Activated CD8-positive, alpha-beta T cell treated with anti-CD3 and anti-CD28 coated beads for 36 hours (primary cell): ENCODE data around the gene SORT1. TPM values are rescaled to one million over a fixed set of nuclear protein-coding genes. Genes with fewer than 3 reads are reported as not detected.

Experiments
- ATAC-seq: fragments of 200-7000 bp; cut with Tn5 transposase; one replicate; pipeline ENCODE4 v1.10.0; 2021; ENCODE audit warnings: mild to moderate bottlenecking, moderate library complexity
- CTCF ChIA-PET: fragments of 350-600 bp; sonication (Branson Sonifier 250); formaldehyde crosslinking; loops from one replicate; lab custom pipeline; 2021; ENCODE audit warnings: antibody characterized with exemption; lab: Charles Lee
- POLR2A ChIA-PET: fragments of 350-600 bp; sonication (Branson Sonifier 250); formaldehyde crosslinking; loops from one replicate; lab custom pipeline; 2021; ENCODE audit warnings: antibody characterized with exemption; lab: Charles Lee
- DNase-seq: peaks from one replicate; pipeline ENCODE4 v3.0.0-alpha.2; 2020
- H3K27ac Mint-ChIP-seq: one replicate; pipeline ENCODE4 v1.8.0; 2021; ENCODE audit warnings: mild to moderate bottlenecking, mixed read lengths
- H3K27me3 Mint-ChIP-seq: one replicate; pipeline ENCODE4 v1.8.0; 2021; ENCODE audit warnings: mixed read lengths
- H3K36me3 Mint-ChIP-seq: one replicate; pipeline ENCODE4 v1.8.0; 2021; ENCODE audit warnings: low read depth, mixed read lengths
- H3K4me1 Mint-ChIP-seq: one replicate; pipeline ENCODE4 v1.8.0; 2021; ENCODE audit warnings: low read depth, mixed read lengths
- H3K4me3 Mint-ChIP-seq: one replicate; pipeline ENCODE4 v1.8.0; 2021; ENCODE audit warnings: mild to moderate bottlenecking, moderate library complexity, mixed read lengths
- H3K9me3 Mint-ChIP-seq: one replicate; pipeline ENCODE4 v1.8.0; 2021; ENCODE audit warnings: mixed read lengths
- CTCF ChIP-seq: fragments of 200-600 bp; IDR thresholded peaks from one replicate; pipeline ENCODE4 v1.8.0; 2022; ENCODE audit warnings: antibody characterized with exemption, mild to moderate bottlenecking
- intact Hi-C: fragments of 100-400 bp; cut with micrococcal nuclease; formaldehyde crosslinking; loops from one replicate; pipeline ENCODE4 v1.10.0; 2022
- total RNA-seq, 2 experiments: library from RNA; stranded (reverse); gene quantifications; one replicate each; pipeline ENCODE4 v1.2.3, GENCODE V29; 2021

Gene SORT1
- total RNA-seq, 2 experiments from 2014 or later: 2.5 to 3.2 TPM

GRCh38 chr1:109368464-109368863 is 29.3 kb downstream of the SORT1 start:
- ATAC-seq: no peak
- ChIA-PET POLR2A (no interaction called here), CTCF (no interaction called here)
- TF ChIP-seq CTCF: no peak
- Mint-ChIP-seq H3K36me3 (no peaks in the 10 kb centered on the region), H3K4me1 (peaks cover 19% of the 10 kb centered on the region), H3K27me3 (peaks cover 16% of the 10 kb centered on the region), H3K27ac (no peak overlapping the region), H3K9me3 (no peaks in the 10 kb centered on the region), H3K4me3 (no peak overlapping the region)
- no peak for DNase-seq
- intact Hi-C loops: no loop called here

GRCh38 chr1:109367626-109368025 is 30.1 kb downstream of the SORT1 start:
- no peak overlapping the region for H3K4me3 Mint-ChIP-seq
- no peak for DNase-seq
- no peaks in the 10 kb centered on the region for H3K9me3 Mint-ChIP-seq
- ChIA-PET POLR2A (no interaction called here), CTCF (no interaction called here)
- no peaks in the 10 kb centered on the region for H3K36me3 Mint-ChIP-seq
- TF ChIP-seq CTCF: no peak
- intact Hi-C loops: no loop called here
- no peak overlapping the region for H3K27ac Mint-ChIP-seq
- H3K4me1 Mint-ChIP-seq: peaks cover 15% of the 10 kb centered on the region
- peaks cover 15% of the 10 kb centered on the region for H3K27me3 Mint-ChIP-seq
- no peak for ATAC-seq

- DNase-seq (no peak), ATAC-seq (no peak)
- no peaks in the 10 kb centered on the region for H3K36me3 Mint-ChIP-seq
- H3K4me1 Mint-ChIP-seq: peaks cover 2% of the 10 kb centered on the region
- H3K27ac Mint-ChIP-seq: no peak overlapping the region
- CTCF ChIA-PET: interaction anchor here (0.9 to 1.2 kb wide), 2 partner anchors 87 to 185 kb away, joined by 3 read pairs; no protein-coding TSS in a partner anchor
- TF ChIP-seq CTCF: no peak
- no peaks in the 10 kb centered on the region for H3K9me3 Mint-ChIP-seq
- H3K4me3 Mint-ChIP-seq: no peak overlapping the region
- peaks cover 8% of the 10 kb centered on the region for H3K27me3 Mint-ChIP-seq
- intact Hi-C loops: no loop called here
- POLR2A ChIA-PET: no interaction called here
Observed at GRCh38 chr1:109365642-109366204, 32.0 kb downstream of the SORT1 start.

- CTCF ChIA-PET: no interaction called here
- no peak for TF ChIP-seq CTCF
- no peak overlapping the region for H3K27ac Mint-ChIP-seq
- H3K4me3 Mint-ChIP-seq: no peak overlapping the region
- no peak for ATAC-seq
- POLR2A ChIA-PET: no interaction called here
- peaks cover 2% of the 10 kb centered on the region for H3K27me3 Mint-ChIP-seq
- H3K4me1 Mint-ChIP-seq: no peaks in the 10 kb centered on the region
- no peak for DNase-seq
- H3K36me3 Mint-ChIP-seq: no peaks in the 10 kb centered on the region
- H3K9me3 Mint-ChIP-seq: no peaks in the 10 kb centered on the region
- intact Hi-C loops: no loop called here
Observed at GRCh38 chr1:109361649-109362048, 36.1 kb downstream of the SORT1 start.

- intact Hi-C loops: no loop called here
- Mint-ChIP-seq H3K27me3 (peaks cover 2% of the 10 kb centered on the region), H3K36me3 (no peaks in the 10 kb centered on the region), H3K27ac (no peak overlapping the region), H3K4me3 (no peak overlapping the region), H3K4me1 (no peaks in the 10 kb centered on the region), H3K9me3 (no peaks in the 10 kb centered on the region)
- DNase-seq (no peak), ATAC-seq (no peak)
- POLR2A ChIA-PET: no interaction called here
- CTCF ChIA-PET: no interaction called here
- TF ChIP-seq CTCF: no peak
Observed at GRCh38 chr1:109361069-109361468, 36.6 kb downstream of the SORT1 start.
